Gastrocnemius medialis (tissue), 4 donors: ENCODE data around the gene UHRF1. TPM values are rescaled to one million over a fixed set of nuclear protein-coding genes. Genes with fewer than 3 reads are reported as not detected.
"Not testable (repeated sequence)": the region's sequence is repeated elsewhere in the genome, so short reads cannot be mapped to it uniquely, and the experiment has no call there.

ENCODE experiments used
- ATAC-seq, 2 donors: fragments of 150-250 bp; one replicate each; pipeline ENCODE4 v1.9.1; 2016
- DNase-seq, 2 donors: peaks; one replicate each; pipeline ENCODE4 v3.0.0-alpha.2; 2019
- H3K27ac ChIP-seq, 4 donors: fragments of 200-600 bp; sonication (generic); 1 replicate in 1 of 4; 2 replicates in 3 of 4; pipeline ENCODE4 v1.5.1; 2016 to 2018; ENCODE audit warnings: mild to moderate bottlenecking in 2 of 4, moderate library complexity in 1 of 4
- H3K27me3 ChIP-seq, 3 donors: fragments of 200-600 bp; sonication (generic) in 2 of 3; 1 replicate in 1 of 3; 2 replicates in 2 of 3; pipeline versions ENCODE4 v1.5.1 to v1.6.0; 2016 to 2019; ENCODE audit warnings: mild to moderate bottlenecking in 1 of 3, moderate library complexity in 1 of 3
- H3K36me3 ChIP-seq, 2 donors: fragments of 200-600 bp; sonication (generic) in 1 of 2; one replicate each; pipeline ENCODE4 v1.5.1; 2017 to 2018
- H3K4me1 ChIP-seq, 2 donors: fragments of 200-600 bp; sonication (generic) in 1 of 2; one replicate each; pipeline ENCODE4 v1.5.1; 2016 to 2017; ENCODE audit warnings: mild to moderate bottlenecking in 2 of 2
- H3K4me3 ChIP-seq, 4 donors: fragments of 200-600 bp; sonication (generic) in 3 of 4; 1 replicate in 1 of 4; 2 replicates in 3 of 4; pipeline ENCODE4 v1.5.1; 2016 to 2019; ENCODE audit warnings: mild to moderate bottlenecking in 2 of 4
- H3K9me3 ChIP-seq, 3 donors: fragments of 200-600 bp; sonication (generic) in 2 of 3; 1 replicate in 1 of 3; 2 replicates in 2 of 3; pipeline ENCODE4 v1.5.1; 2016 to 2019
- POLR2A ChIP-seq, 2 donors: fragments of 450-650 bp; IDR thresholded peaks; one replicate each; pipeline ENCODE4 v1.6.1; 2017; ENCODE audit warnings: antibody characterized with exemption in 2 of 2, mild to moderate bottlenecking in 2 of 2, moderate library complexity in 2 of 2
- in situ Hi-C, 4 donors: fragments of 200-750 bp; cut with MboI; loops; one replicate each; pipeline versions ENCODE4 v1.15.0 to v1.8.0; 2017; ENCODE audit warnings: low sequenced_read_pairs in 4 of 4
- intact Hi-C: fragments of 100-400 bp; cut with DNase I; formaldehyde crosslinking; loops from one replicate; pipeline ENCODE4 v1.15.1; 2023; ENCODE audit warnings: low total_unique reads
- total RNA-seq, 4 donors: library from RNA; depleted of rRNA; stranded (reverse); fragments of >200 nt; gene quantifications; one replicate each; pipeline versions ENCODE4 v1.1.0 to v1.2.3, GENCODE V29; 2016
- TF ChIP-seq, protein P1 (sequence below), 5 experiments: fragments of 450-650 bp in 3 of 5; fragments of 200-600 bp in 2 of 5; sonication (generic) in 2 of 5; IDR thresholded peaks in 4 of 5; conservative IDR thresholded peaks in 1 of 5; 1 replicate in 4 of 5; 2 replicates in 1 of 5; pipeline ENCODE4 v1.5.1; 2016 to 2019; ENCODE audit warnings: antibody characterized with exemption in 5 of 5, mild to moderate bottlenecking in 3 of 5, moderate library complexity in 3 of 5

The UHRF1 gene
- total RNA-seq, 4 donors from 2014 or later, result 0.12 to 0.72 (median 0.69) TPM; not detected in 1

DNA sequence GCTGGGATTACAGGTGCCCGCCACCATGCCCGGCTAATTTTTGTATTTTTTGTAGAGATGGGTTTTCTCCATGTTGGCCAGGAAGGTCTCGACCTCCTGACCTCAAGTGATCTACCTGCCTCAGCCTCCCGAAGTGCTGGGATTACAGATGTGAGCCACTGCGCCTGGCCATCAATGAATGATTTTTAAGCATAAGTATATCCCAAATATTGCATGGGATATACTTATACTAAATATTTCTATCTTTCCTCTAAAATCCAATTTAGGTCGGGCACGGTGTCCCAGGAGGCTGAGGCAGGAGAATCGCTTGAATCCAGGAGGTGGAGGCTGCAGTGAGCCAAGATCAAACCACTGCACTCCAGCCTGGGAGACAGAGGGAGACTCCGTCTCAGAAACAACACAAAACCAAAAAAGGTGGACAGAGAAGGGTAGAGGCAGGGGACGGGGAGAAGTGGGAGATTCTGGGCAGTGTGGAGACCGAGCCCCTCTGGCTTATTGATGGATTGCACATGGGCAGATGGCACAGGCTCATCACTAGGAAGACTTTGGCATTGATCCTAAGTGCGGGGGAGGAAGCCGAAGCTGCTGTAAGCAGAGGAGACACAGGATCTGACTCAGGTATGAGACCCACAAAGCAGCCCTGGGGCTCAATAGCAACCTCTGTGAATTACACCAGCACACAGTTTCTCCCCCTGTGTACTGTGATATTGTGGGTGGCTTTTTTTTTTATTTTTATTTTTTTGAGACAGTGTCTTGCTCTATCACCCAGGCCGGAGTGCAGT, 20.1 kb upstream of the UHRF1 start:
- no peak for TF ChIP-seq POLR2A (IDR thresholded peaks at IDR 0.05)
- TF ChIP-seq, protein P1, sequence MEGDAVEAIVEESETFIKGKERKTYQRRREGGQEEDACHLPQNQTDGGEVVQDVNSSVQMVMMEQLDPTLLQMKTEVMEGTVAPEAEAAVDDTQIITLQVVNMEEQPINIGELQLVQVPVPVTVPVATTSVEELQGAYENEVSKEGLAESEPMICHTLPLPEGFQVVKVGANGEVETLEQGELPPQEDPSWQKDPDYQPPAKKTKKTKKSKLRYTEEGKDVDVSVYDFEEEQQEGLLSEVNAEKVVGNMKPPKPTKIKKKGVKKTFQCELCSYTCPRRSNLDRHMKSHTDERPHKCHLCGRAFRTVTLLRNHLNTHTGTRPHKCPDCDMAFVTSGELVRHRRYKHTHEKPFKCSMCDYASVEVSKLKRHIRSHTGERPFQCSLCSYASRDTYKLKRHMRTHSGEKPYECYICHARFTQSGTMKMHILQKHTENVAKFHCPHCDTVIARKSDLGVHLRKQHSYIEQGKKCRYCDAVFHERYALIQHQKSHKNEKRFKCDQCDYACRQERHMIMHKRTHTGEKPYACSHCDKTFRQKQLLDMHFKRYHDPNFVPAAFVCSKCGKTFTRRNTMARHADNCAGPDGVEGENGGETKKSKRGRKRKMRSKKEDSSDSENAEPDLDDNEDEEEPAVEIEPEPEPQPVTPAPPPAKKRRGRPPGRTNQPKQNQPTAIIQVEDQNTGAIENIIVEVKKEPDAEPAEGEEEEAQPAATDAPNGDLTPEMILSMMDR (IDR thresholded peaks at IDR 0.05 in 4 of 5, conservative IDR thresholded peaks at IDR 0.05 in 1 of 5), result no peak
- Histone ChIP-seq H3K9me3 (no peaks in the 10 kb centered on the region), H3K36me3 (no peaks in the 10 kb centered on the region), H3K4me3 (no peak overlapping the region), H3K4me1 (no peaks in the 10 kb centered on the region), H3K27ac (peak overlapping the region in 1 of 4 donors; percentile 6), H3K27me3 (no peaks in the 10 kb centered on the region)
- ATAC-seq (no peak), DNase-seq (no peak)
- in situ Hi-C loops, result no loop called here
- intact Hi-C loops, result no loop called here

DNA sequence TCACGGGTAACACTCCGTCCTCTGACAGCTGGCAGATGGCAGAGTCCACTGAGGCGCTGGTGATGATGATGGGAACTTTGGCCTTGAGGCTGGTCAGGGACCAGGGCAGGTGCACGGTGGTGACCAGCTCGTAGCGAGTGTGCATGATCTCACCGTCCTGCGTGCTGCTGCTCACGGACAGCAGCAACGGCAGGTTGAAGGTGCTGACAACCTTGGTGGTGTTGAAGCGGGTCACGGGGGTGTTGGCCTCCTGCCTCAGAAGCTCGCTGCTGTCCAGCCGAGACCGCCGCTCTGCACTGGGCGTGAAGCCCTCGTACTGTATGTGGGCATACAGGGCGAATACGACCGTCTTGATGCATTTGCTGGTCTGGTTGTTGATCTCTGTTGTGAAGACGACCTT, 18.2 kb upstream of the UHRF1 start:
- H3K4me1 ChIP-seq, result peaks cover 6% of the 10 kb centered on the region in 2 donors
- in situ Hi-C loops (no loop called here), intact Hi-C loops (no loop called here)
- TF ChIP-seq POLR2A (IDR thresholded peaks at IDR 0.05), result no peak
- TF ChIP-seq, protein P1 (IDR thresholded peaks at IDR 0.05 in 4 of 5, conservative IDR thresholded peaks at IDR 0.05 in 1 of 5), result no peak
- H3K9me3 ChIP-seq, result no peaks in the 10 kb centered on the region
- no peak for DNase-seq
- H3K27me3 ChIP-seq, result no peaks in the 10 kb centered on the region
- H3K36me3 ChIP-seq, result no peaks in the 10 kb centered on the region
- peak overlapping the region in 1 of 4 donors; percentile 26 for H3K27ac ChIP-seq
- no peak for ATAC-seq
- H3K4me3 ChIP-seq, result no peak overlapping the region

DNA sequence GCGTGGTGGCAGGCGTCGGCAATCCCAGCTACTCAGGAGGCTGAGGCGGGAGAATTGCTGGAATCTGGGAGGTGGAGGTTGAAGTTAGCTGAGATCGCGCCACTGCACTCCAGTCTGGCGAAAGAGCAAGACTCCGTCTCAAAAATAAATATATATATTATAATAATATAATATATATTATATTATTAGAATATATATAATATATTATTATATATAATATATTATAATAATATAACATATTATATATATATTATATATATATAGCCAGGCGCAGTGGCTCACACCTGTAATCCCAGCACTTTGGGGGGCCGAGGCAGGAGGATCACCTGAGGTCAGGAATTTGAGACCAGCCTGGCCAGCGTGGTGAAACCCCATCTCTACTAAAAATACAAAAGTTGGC, 16.3 kb upstream of the UHRF1 start:
- ATAC-seq, H3K4me3 ChIP-seq, H3K27me3 ChIP-seq, H3K4me1 ChIP-seq, in situ Hi-C loops, H3K9me3 ChIP-seq, intact Hi-C loops, H3K36me3 ChIP-seq: not testable (repeated sequence)
- peak in 1 of 2 donors; percentile 51 for DNase-seq
- H3K27ac ChIP-seq, result peak overlapping the region in 2 of 4 donors; percentile 31 to 46

DNA sequence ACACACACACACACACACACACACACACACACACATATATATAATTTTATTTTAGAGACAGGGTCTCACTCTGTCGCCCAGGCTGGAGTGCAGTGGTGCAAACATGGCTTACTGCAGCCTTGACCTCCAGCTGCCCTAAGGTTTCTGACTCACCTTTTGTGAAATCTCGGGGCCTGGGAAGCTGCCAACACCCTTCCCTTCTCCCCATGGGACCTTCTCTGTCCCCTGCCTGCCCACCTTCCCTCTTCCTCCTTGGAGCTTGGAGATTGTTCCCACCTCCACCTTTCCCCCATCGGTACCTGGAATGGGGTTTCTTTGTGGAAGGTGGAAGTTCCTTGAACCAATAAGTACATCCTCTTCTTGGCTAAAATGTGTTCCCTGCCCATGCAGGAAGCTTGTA, 12.9 kb upstream of the UHRF1 start:
- peak; percentile 48 to 67 for ATAC-seq
- H3K27ac ChIP-seq, result peak overlapping the region; percentile 69 to 79 (median 72)

DNA sequence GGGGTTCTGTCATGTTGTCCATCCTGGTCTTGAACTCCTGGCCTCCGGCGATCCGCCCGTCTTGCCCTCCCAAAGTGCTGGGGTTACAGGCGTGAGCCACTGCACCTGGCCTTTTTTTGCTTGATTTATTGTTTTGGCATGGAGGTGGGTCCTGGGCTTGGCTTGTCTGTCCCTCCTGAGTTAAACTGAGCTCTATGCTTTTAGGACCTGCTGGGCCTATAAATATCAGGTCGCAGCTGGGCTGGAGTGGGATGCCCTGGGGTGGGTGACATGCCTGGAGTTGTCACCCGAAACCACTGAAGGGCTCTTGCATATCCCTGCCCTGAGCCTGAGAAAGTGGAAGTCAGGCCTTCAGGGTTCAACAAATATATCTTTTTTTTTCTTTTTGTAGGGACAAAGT, 12.2 kb upstream of the UHRF1 start:
- peaks cover 6 to 9% of the 10 kb centered on the region in 2 donors for H3K4me1 ChIP-seq
- DNase-seq (peak in 1 of 2 donors; percentile 89), ATAC-seq (peak in 1 of 2 donors; percentile 88)
- H3K36me3 ChIP-seq, result no peaks in the 10 kb centered on the region
- TF ChIP-seq, protein P1 (IDR thresholded peaks at IDR 0.05 in 4 of 5, conservative IDR thresholded peaks at IDR 0.05 in 1 of 5), result no peak
- no peak for TF ChIP-seq POLR2A (IDR thresholded peaks at IDR 0.05)
- intact Hi-C loops, result loop anchor here (2.0 kb wide), 1 partner anchor 18 kb away; no protein-coding TSS in a partner anchor
- in situ Hi-C loops, result no loop called here
- H3K9me3 ChIP-seq, result no peaks in the 10 kb centered on the region
- H3K4me3 ChIP-seq, result no peak overlapping the region
- peak overlapping the region; percentile 69 to 79 (median 72) for H3K27ac ChIP-seq
- H3K27me3 ChIP-seq, result no peaks in the 10 kb centered on the region

More for the DNA sequence above, 12.9 kb upstream of the UHRF1 start:
- peaks cover 6 to 9% of the 10 kb centered on the region in 2 donors for H3K4me1 ChIP-seq
- no peaks in the 10 kb centered on the region for H3K36me3 ChIP-seq
- TF ChIP-seq POLR2A (IDR thresholded peaks at IDR 0.05), result no peak
- TF ChIP-seq, protein P1 (IDR thresholded peaks at IDR 0.05 in 4 of 5, conservative IDR thresholded peaks at IDR 0.05 in 1 of 5), result no peak
- no peaks in the 10 kb centered on the region for H3K27me3 ChIP-seq
- H3K4me3 ChIP-seq, result no peak overlapping the region
- H3K9me3 ChIP-seq, result no peaks in the 10 kb centered on the region
- in situ Hi-C loops (no loop called here), intact Hi-C loops (loop anchor here (2.0 kb wide), 1 partner anchor 18 kb away; no protein-coding TSS in a partner anchor)
- DNase-seq, result peak in 1 of 2 donors; percentile 86

DNA sequence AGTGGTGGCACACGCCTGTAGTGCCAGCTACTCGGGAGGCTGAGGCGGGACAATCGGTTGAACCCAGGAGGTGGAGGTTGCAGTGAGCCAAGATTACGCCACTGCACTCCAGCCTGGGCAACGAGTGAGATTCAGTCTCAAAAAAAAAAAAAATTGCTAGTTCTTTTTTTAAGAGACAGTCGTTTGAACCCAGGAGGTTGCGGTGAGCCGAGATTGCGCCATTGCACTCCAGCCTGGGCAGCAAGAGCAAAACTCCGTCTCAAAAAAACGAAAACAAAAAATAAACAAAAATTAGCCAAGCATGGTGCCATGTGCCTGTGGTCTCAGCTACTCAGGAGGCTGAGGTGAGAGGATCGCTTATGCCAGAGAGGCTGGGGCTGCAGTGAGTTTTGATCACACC, 8.4 kb upstream of the UHRF1 start:
- H3K27ac ChIP-seq, H3K27me3 ChIP-seq, in situ Hi-C loops, H3K36me3 ChIP-seq, DNase-seq, ATAC-seq, H3K9me3 ChIP-seq, H3K4me3 ChIP-seq, intact Hi-C loops, H3K4me1 ChIP-seq: not testable (repeated sequence)
